Hypothalamus (tissue), 51 donors: Measurements from ENCODE around the gene MYORG.

Source experiments
- DNase-seq, 51 donors: peaks; one replicate each; lab custom pipeline; 2025; lab: John Stamatoyannopoulos, UW

MYORG gene

GRCh38 chr9:34385561-34386230 lies 9.0 kb upstream of the MYORG start:
- DNase-seq: no peak

GRCh38 chr9:34384368-34385165 lies 7.9 kb upstream of the MYORG start:
- DNase-seq: no peak

- DNase-seq: no peak
Measured at GRCh38 chr9:34383904-34384303, 7.2 kb upstream of the MYORG start.

GRCh38 chr9:34382879-34383278 lies 6.2 kb upstream of the MYORG start:
- no peak for DNase-seq

- DNase-seq: no peak
Measured at GRCh38 chr9:34382054-34382453, 5.4 kb upstream of the MYORG start.

GRCh38 chr9:34381323-34381722 lies 4.6 kb upstream of the MYORG start:
- DNase-seq: peak in 22 of 51 donors; percentile 12 to 67 (median 26)

GRCh38 chr9:34380511-34381315 lies 4.0 kb upstream of the MYORG start:
- DNase-seq: peak in 48 of 51 donors; percentile 19 to 87 (median 64)

- no peak for DNase-seq
Measured at GRCh38 chr9:34380034-34380510, 3.4 kb upstream of the MYORG start.

- DNase-seq: peak; percentile 12 to 90 (median 72)
Measured at GRCh38 chr9:34379334-34380033, 2.8 kb upstream of the MYORG start.

- DNase-seq: no peak
Measured at GRCh38 chr9:34378376-34379060, 1.8 kb upstream of the MYORG start.

- DNase-seq: peak in 6 of 51 donors; percentile 30 to 53 (median 42)
Measured at GRCh38 chr9:34377404-34377746, 677 bp upstream of the MYORG start.

GRCh38 chr9:34375901-34376595 lies 650 bp downstream of the MYORG start:
- DNase-seq: peak in 26 of 51 donors; percentile 27 to 79 (median 49)

- DNase-seq: no peak
Measured at GRCh38 chr9:34374905-34375552, 1.7 kb downstream of the MYORG start.

GRCh38 chr9:34374339-34374738 lies 2.4 kb downstream of the MYORG start:
- DNase-seq: no peak

- no peak for DNase-seq
Measured at GRCh38 chr9:34373749-34374148, 2.9 kb downstream of the MYORG start.

- no peak for DNase-seq
Measured at GRCh38 chr9:34372467-34373011, 4.2 kb downstream of the MYORG start.

- DNase-seq: no peak
Measured at GRCh38 chr9:34371886-34372466, 4.7 kb downstream of the MYORG start.
